Hepatocyte (in vitro differentiated cells): ENCODE results near the gene EGFL8. TPM values are rescaled to one million over a fixed set of nuclear protein-coding genes. Genes with fewer than 3 reads are reported as not detected.

Experiments
- DNase-seq: peaks from one replicate; pipeline ENCODE4 v3.0.0-alpha.2; 2016; ENCODE audit warnings: low spot score
- H2AFZ ChIP-seq: fragments of 200-600 bp; sonication (generic); 2 replicates; pipeline ENCODE4 v1.6.0; 2016; ENCODE audit warnings: antibody characterized with exemption, mild to moderate bottlenecking
- H3K27ac ChIP-seq: fragments of 200-600 bp; sonication (generic); 2 replicates; pipeline ENCODE4 v1.5.1; 2016; ENCODE audit warnings: mild to moderate bottlenecking
- H3K27me3 ChIP-seq: fragments of 200-600 bp; sonication (generic); 2 replicates; pipeline ENCODE4 v1.6.1; 2016
- H3K36me3 ChIP-seq: fragments of 200-600 bp; sonication (generic); replicated peaks from 2 replicates; pipeline ENCODE4 v1.5.1; 2016; ENCODE audit warnings: low read depth; ENCODE audit not compliant: insufficient read depth
- H3K4me1 ChIP-seq: fragments of 200-600 bp; sonication (generic); 2 replicates; pipeline ENCODE4 v1.5.1; 2016; ENCODE audit warnings: mild to moderate bottlenecking, moderate library complexity; ENCODE audit not compliant: insufficient read depth
- H3K4me2 ChIP-seq: fragments of 200-600 bp; sonication (generic); 2 replicates; pipeline ENCODE4 v1.6.0; 2016
- H3K4me3 ChIP-seq: fragments of 200-600 bp; sonication (generic); 2 replicates; pipeline ENCODE4 v1.5.1; 2016; ENCODE audit warnings: mild to moderate bottlenecking
- H3K79me2 ChIP-seq: fragments of 200-600 bp; sonication (generic); 2 replicates; pipeline ENCODE4 v1.6.0; 2017; ENCODE audit warnings: mild to moderate bottlenecking
- H3K9me2 ChIP-seq: fragments of 200-600 bp; sonication (generic); replicated peaks from 2 replicates; pipeline ENCODE4 v1.6.0; 2017; ENCODE audit warnings: mild to moderate bottlenecking; ENCODE audit not compliant: insufficient read depth
- H3K9me3 ChIP-seq: fragments of 200-600 bp; sonication (generic); 2 replicates; pipeline ENCODE4 v1.5.1; 2016; ENCODE audit warnings: low read depth, mild to moderate bottlenecking
- H4K20me1 ChIP-seq: fragments of 200-600 bp; sonication (generic); 2 replicates; pipeline ENCODE4 v1.6.0; 2016; ENCODE audit warnings: mild to moderate bottlenecking; ENCODE audit not compliant: insufficient read depth, poor library complexity, severe bottlenecking
- EZH2 ChIP-seq: fragments of 200-600 bp; sonication (generic); IDR thresholded peaks from 2 replicates; pipeline ENCODE4 v1.6.1; 2016; ENCODE audit warnings: antibody characterized with exemption, mild to moderate bottlenecking, borderline replicate concordance
- EZH2phosphoT487 ChIP-seq: fragments of 200-600 bp; sonication (generic); IDR thresholded peaks from one replicate; pipeline ENCODE4 v1.6.1; 2018; ENCODE audit warnings: antibody characterized with exemption, mild to moderate bottlenecking, low read depth, moderate library complexity; ENCODE audit not compliant: unreplicated experiment, severe bottlenecking
- WGBS: methylation state at CpG from one replicate; pipeline ENCODE4 v1.1.6; 2016; ENCODE audit warnings: low lambda C conversion rate; ENCODE audit errors: missing lambda C conversion rate; 5-methylcytosine and 5-hydroxymethylcytosine counted together
- polyA plus RNA-seq: library from polyadenylated mRNA; unstranded; fragments of >200 nt; fragmentation: Nextera tagmentation; extraction: Ambion mirVana; gene quantifications from 2 replicates; pipeline ENCODE4 v1.2.1, GENCODE V29; 2016
- total RNA-seq: library from RNA; depleted of rRNA; stranded (reverse); fragments of >200 nt; gene quantifications from 2 replicates; pipeline ENCODE4 v1.2.3, GENCODE V29; 2014
- TF ChIP-seq, protein P1 (sequence below): fragments of 200-600 bp; sonication (generic); IDR thresholded peaks from 2 replicates; pipeline ENCODE4 v1.5.1; 2016; ENCODE audit warnings: antibody characterized with exemption, mild to moderate bottlenecking; ENCODE audit not compliant: poor library complexity

EGFL8 gene
- total and polyA plus RNA-seq, 2 experiments from 2014 or later, result 4.5 to 12.2 TPM

DNA sequence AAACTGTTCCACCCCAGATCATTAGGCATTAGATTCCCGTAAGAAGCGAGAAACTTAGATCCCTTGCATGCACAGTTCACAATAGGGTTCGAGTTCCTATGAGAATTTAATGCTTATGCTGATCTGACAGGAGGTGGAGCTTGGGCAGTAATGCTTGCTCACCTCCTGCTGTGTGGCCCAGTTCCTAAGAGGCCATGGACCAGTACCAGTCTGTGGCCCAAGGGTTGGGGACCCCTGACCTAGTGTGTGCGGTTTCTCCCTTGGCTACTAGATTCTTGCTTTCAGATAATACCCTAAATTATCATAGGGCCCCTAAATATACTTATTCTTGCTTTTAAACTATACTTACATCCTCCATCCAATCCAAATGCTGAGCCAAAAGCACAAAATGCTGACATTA is 30.0 kb downstream of the EGFL8 start:
- no peaks in the 10 kb centered on the region for H4K20me1 ChIP-seq
- TF ChIP-seq, protein P1, sequence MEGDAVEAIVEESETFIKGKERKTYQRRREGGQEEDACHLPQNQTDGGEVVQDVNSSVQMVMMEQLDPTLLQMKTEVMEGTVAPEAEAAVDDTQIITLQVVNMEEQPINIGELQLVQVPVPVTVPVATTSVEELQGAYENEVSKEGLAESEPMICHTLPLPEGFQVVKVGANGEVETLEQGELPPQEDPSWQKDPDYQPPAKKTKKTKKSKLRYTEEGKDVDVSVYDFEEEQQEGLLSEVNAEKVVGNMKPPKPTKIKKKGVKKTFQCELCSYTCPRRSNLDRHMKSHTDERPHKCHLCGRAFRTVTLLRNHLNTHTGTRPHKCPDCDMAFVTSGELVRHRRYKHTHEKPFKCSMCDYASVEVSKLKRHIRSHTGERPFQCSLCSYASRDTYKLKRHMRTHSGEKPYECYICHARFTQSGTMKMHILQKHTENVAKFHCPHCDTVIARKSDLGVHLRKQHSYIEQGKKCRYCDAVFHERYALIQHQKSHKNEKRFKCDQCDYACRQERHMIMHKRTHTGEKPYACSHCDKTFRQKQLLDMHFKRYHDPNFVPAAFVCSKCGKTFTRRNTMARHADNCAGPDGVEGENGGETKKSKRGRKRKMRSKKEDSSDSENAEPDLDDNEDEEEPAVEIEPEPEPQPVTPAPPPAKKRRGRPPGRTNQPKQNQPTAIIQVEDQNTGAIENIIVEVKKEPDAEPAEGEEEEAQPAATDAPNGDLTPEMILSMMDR, result no peak
- TF ChIP-seq EZH2 (no peak), EZH2phosphoT487 (no peak)
- no peak overlapping the region for H2AFZ ChIP-seq
- H3K4me2 ChIP-seq, result peak overlapping the region; percentile 79
- no peaks in the 10 kb centered on the region for H3K36me3 ChIP-seq
- no peaks in the 10 kb centered on the region for H3K9me3 ChIP-seq
- no peaks in the 10 kb centered on the region for H3K27me3 ChIP-seq
- no peaks in the 10 kb centered on the region for H3K9me2 ChIP-seq
- H3K79me2 ChIP-seq, result peaks cover 8% of the 10 kb centered on the region
- H3K27ac ChIP-seq, result peak overlapping the region; percentile 94
- no peak for DNase-seq
- H3K4me3 ChIP-seq, result no peak overlapping the region
- WGBS, result 96% methylated on average over 4 of the region's 4 CpGs
- peaks cover 32% of the 10 kb centered on the region for H3K4me1 ChIP-seq

DNA sequence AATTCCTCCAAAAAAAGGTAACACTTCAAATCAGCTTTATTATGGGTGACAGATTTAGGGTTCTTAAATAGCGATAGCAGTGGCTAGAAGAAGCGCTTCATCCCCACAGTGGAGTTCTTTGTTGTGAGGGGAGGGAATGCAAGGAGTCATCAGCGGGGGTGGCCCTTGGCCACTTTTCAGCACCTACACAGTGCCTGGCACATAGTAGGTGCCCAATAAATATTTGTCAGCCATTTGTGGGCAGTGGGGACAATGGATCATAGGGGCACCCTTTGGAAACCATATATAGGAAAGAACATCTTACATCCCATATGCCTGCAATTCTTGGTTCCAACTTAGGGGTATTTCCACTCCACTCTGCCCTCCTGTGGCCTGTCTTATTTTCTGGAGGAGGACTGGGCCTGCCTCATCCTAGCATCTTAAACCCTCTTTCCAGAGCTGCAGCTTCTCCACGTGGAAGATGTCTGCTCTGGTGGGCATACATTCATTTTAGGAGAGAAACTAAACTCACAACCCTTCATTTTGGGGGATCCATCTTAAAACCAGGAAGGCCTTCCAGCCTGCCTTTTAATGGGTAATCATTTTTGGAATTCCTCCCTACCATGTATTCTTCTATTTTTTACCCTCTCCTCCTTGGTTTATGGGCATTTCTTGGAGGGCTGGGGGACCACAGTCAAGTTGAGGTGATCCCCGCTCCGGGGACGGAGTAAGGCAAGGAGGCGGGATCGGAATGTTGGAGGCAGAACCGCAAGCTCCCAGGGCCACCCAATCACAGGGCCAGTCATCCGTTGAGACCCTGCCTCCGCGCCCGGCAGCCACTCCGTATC is 30.6 kb downstream of the EGFL8 start:
- Histone ChIP-seq H2AFZ (peak overlapping the region; percentile 4), H3K79me2 (peaks cover 3% of the 10 kb centered on the region), H4K20me1 (no peaks in the 10 kb centered on the region), H3K4me2 (peak overlapping the region; percentile 79), H3K9me2 (no peaks in the 10 kb centered on the region), H3K27me3 (no peaks in the 10 kb centered on the region), H3K27ac (peak overlapping the region; percentile 94), H3K9me3 (no peaks in the 10 kb centered on the region), H3K4me3 (peak overlapping the region; percentile 8), H3K36me3 (no peaks in the 10 kb centered on the region), H3K4me1 (peaks cover 32% of the 10 kb centered on the region)
- DNase-seq, result peak; percentile 75
- TF ChIP-seq EZH2phosphoT487 (no peak), EZH2 (no peak)
- TF ChIP-seq, protein P1, result peak; percentile 63
- WGBS, result 18% methylated on average over 15 of the region's 15 CpGs

DNA sequence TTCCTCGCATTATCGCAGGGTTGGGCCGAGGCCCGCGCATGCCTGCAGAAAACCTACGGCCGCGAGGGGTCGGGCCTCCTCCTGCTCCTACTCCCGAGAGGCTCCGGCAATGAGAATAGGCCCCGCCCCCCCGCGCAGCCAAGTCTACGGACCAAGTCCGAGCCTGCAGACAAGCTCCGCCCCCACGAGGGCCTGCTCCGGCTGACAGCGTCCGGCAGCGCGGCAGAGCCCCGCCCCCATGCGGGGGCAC is 31.2 kb downstream of the EGFL8 start:
- 3% methylated on average over 23 of the region's 25 CpGs for WGBS
- peaks cover 30% of the 10 kb centered on the region for H3K4me1 ChIP-seq
- H3K4me2 ChIP-seq, result no peak overlapping the region

More for the DNA sequence above, 31.2 kb downstream of the EGFL8 start:
- DNase-seq, result peak; percentile 100
- no peaks in the 10 kb centered on the region for H3K27me3 ChIP-seq
- H4K20me1 ChIP-seq, result no peaks in the 10 kb centered on the region
- no peaks in the 10 kb centered on the region for H3K36me3 ChIP-seq
- H2AFZ ChIP-seq, result no peak overlapping the region
- TF ChIP-seq EZH2, result no peak
- TF ChIP-seq, protein P1, result peak; percentile 38
- H3K9me3 ChIP-seq, result no peaks in the 10 kb centered on the region
- no peaks in the 10 kb centered on the region for H3K9me2 ChIP-seq
- no peak overlapping the region for H3K4me3 ChIP-seq
- H3K79me2 ChIP-seq, result peaks cover 3% of the 10 kb centered on the region
- H3K27ac ChIP-seq, result peak overlapping the region; percentile 100
